A673 (cell line): Measurements from ENCODE around the gene MEF2C. TPM values are rescaled to one million over a fixed set of nuclear protein-coding genes. Genes with fewer than 3 reads are reported as not detected.

Source experiments
- BruUV-seq: library from RNA; stranded (reverse); fragments of 400-500 nt; replicated peaks from 2 replicates; lab custom pipeline; 2021; lab: Mats Ljungman, UMichigan
- CTCF ChIA-PET: fragments of 300-600 bp; sonication (Branson Sonifier 250); formaldehyde crosslinking; loops from one replicate; lab custom pipeline; 2022; ENCODE audit warnings: antibody characterized with exemption; lab: Charles Lee
- POLR2A ChIA-PET: fragments of 300-600 bp; sonication (Branson Sonifier 250); formaldehyde crosslinking; loops from one replicate; lab custom pipeline; 2022; ENCODE audit warnings: antibody characterized with exemption; ENCODE audit not compliant: low non-redundant PET; lab: Charles Lee
- DNase-seq: peaks from one replicate; pipeline ENCODE4 v3.0.0-alpha.2; 2015; ENCODE audit warnings: low spot score
- H3K27ac ChIP-seq: fragments of 200-600 bp; sonication (generic); 2 replicates; pipeline ENCODE4 v1.5.1; 2016; ENCODE audit warnings: mixed run types, low read depth, mild to moderate bottlenecking, mixed read lengths, antibody characterized with exemption, low read length; ENCODE audit not compliant: poor library complexity, severe bottlenecking
- H3K27me3 ChIP-seq: fragments of 200-600 bp; sonication (generic); replicated peaks from 2 replicates; pipeline ENCODE4 v1.6.1; 2017; ENCODE audit warnings: mixed run types, low read depth, mild to moderate bottlenecking, mixed read lengths, antibody characterized with exemption, low read length; ENCODE audit not compliant: insufficient read depth, poor library complexity
- H3K36me3 ChIP-seq: fragments of 200-600 bp; sonication (generic); 2 replicates; pipeline ENCODE4 v1.6.1; 2016; ENCODE audit warnings: mixed run types, mild to moderate bottlenecking, mixed read lengths, antibody characterized with exemption, low read length; ENCODE audit not compliant: insufficient read depth, poor library complexity, severe bottlenecking
- H3K4me1 ChIP-seq: fragments of 200-600 bp; sonication (generic); 2 replicates; pipeline ENCODE4 v1.6.1; 2017; ENCODE audit warnings: mixed run types, mild to moderate bottlenecking, mixed read lengths, antibody characterized with exemption, low read length; ENCODE audit not compliant: insufficient read depth, poor library complexity, severe bottlenecking
- H3K4me3 ChIP-seq: fragments of 200-600 bp; sonication (generic); 2 replicates; pipeline ENCODE4 v1.5.1; 2016; ENCODE audit warnings: low read depth, mixed run types, mild to moderate bottlenecking, mixed read lengths, low read length; ENCODE audit not compliant: poor library complexity, severe bottlenecking
- H3K9me3 ChIP-seq: fragments of 200-600 bp; sonication (generic); 2 replicates; pipeline ENCODE4 v1.6.1; 2016; ENCODE audit warnings: mixed run types, low read depth, mild to moderate bottlenecking, mixed read lengths, antibody characterized with exemption, low read length; ENCODE audit not compliant: poor library complexity, severe bottlenecking
- EZH2 ChIP-seq: fragments of 200-600 bp; sonication (generic); IDR thresholded peaks from 2 replicates; pipeline ENCODE4 v1.6.1; 2017; ENCODE audit warnings: borderline replicate concordance, low read depth, mild to moderate bottlenecking, mixed read lengths, antibody characterized with exemption, low read length; ENCODE audit not compliant: poor library complexity, severe bottlenecking
- intact Hi-C: fragments of 100-400 bp; cut with micrococcal nuclease; formaldehyde crosslinking; loops from one replicate; pipeline ENCODE4 v1.10.0; 2022; ENCODE audit not compliant: unreplicated experiment
- total RNA-seq: library from RNA; stranded (reverse); gene quantifications from 2 replicates; pipeline ENCODE4 v1.2.3, GENCODE V29; 2021
- TF ChIP-seq, protein P1 (sequence below): fragments of 300-800, 200-600 bp; sonication (generic); conservative IDR thresholded peaks from 2 replicates; pipeline ENCODE4 v1.5.1; 2017; ENCODE audit warnings: low read depth, mild to moderate bottlenecking, antibody characterized with exemption, low read length, moderate library complexity, mixed read lengths

Gene MEF2C
- total RNA-seq, 1 experiment from 2014 or later, result 2.0 TPM

DNA sequence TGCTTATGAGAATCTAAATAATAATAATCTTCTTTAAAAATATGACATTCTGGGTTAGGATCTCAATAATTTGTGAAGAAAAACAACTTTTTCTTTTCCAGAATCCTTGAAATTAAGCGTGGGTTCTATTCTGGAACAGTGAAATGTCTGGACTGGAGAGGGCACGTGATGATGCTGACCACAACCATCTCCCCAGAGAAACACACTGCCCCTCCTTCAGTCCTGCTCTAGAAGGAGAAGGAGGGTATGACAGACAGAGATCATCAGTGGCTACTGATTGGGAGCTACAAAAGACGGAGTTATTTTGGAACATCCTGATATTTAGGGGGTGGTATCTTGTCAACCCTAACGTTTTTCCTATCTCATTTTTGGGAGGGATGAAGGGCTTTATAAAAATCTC is 40.2 kb downstream of the MEF2C start:
- H3K36me3 ChIP-seq, result no peaks in the 10 kb centered on the region
- H3K9me3 ChIP-seq, result no peaks in the 10 kb centered on the region
- H3K4me3 ChIP-seq, result no peak overlapping the region
- no TSS peak for BruUV-seq
- POLR2A ChIA-PET, result no interaction called here
- CTCF ChIA-PET, result no interaction called here
- no peaks in the 10 kb centered on the region for H3K4me1 ChIP-seq
- H3K27ac ChIP-seq, result no peak overlapping the region
- intact Hi-C loops, result no loop called here
- TF ChIP-seq, protein P1, sequence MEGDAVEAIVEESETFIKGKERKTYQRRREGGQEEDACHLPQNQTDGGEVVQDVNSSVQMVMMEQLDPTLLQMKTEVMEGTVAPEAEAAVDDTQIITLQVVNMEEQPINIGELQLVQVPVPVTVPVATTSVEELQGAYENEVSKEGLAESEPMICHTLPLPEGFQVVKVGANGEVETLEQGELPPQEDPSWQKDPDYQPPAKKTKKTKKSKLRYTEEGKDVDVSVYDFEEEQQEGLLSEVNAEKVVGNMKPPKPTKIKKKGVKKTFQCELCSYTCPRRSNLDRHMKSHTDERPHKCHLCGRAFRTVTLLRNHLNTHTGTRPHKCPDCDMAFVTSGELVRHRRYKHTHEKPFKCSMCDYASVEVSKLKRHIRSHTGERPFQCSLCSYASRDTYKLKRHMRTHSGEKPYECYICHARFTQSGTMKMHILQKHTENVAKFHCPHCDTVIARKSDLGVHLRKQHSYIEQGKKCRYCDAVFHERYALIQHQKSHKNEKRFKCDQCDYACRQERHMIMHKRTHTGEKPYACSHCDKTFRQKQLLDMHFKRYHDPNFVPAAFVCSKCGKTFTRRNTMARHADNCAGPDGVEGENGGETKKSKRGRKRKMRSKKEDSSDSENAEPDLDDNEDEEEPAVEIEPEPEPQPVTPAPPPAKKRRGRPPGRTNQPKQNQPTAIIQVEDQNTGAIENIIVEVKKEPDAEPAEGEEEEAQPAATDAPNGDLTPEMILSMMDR, result no peak
- no peak for TF ChIP-seq EZH2
- no peak for DNase-seq
- no peaks in the 10 kb centered on the region for H3K27me3 ChIP-seq

DNA sequence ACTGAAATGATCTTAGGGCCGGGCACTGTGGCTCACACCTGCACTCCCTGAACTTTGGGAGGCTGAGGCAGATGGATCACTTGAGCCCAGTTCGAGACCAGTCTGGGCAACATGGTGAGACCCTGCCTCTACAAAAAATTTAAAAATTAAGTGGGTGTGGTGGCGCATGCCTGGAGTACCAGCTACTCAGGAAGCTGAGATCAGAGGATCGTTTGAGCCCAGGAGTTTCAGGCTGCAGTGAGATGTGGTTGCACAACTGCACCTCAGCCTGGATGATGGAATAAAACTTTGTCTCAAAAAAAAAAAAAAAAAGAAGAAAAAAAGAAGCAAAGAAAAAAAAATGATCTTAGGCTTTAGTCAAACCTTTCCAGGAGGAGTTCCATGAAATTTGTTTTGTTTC is 41.8 kb downstream of the MEF2C start:
- intact Hi-C loops, result no loop called here
- Histone ChIP-seq H3K9me3 (no peaks in the 10 kb centered on the region), H3K27me3 (no peaks in the 10 kb centered on the region), H3K27ac (no peak overlapping the region), H3K4me3 (no peak overlapping the region), H3K4me1 (no peaks in the 10 kb centered on the region), H3K36me3 (no peaks in the 10 kb centered on the region)
- DNase-seq, result no peak
- CTCF ChIA-PET, result no interaction called here
- POLR2A ChIA-PET, result no interaction called here
- TF ChIP-seq, protein P1, result no peak
- no peak for TF ChIP-seq EZH2
- no TSS peak for BruUV-seq

DNA sequence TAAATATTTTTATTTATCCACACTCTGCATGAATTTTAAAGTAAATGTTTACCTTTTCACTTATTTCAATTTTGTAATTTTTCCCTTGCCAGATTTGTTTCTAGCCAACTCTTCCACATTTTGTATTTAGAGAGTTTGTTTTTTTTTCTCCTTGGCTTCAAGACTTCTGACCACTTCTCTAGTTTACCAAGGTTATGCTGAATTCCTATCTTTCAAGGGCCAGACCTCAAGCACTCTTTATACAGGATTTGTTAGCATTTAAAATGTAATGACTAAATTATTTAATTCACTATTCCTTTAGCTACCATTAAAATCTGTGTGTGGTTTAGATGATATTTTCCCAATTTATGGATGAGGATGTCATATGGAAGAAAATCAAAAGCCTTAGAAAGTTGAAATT is 42.5 kb downstream of the MEF2C start:
- POLR2A ChIA-PET, result interaction anchor here (0.6 kb wide), 1 partner anchor 536 kb away, joined by 5 read pairs; no protein-coding TSS in a partner anchor
- Histone ChIP-seq H3K4me1 (no peaks in the 10 kb centered on the region), H3K9me3 (no peaks in the 10 kb centered on the region), H3K36me3 (no peaks in the 10 kb centered on the region), H3K27me3 (no peaks in the 10 kb centered on the region), H3K27ac (no peak overlapping the region), H3K4me3 (no peak overlapping the region)
- BruUV-seq, result no TSS peak
- CTCF ChIA-PET, result no interaction called here
- intact Hi-C loops, result no loop called here
- TF ChIP-seq, protein P1, result no peak
- TF ChIP-seq EZH2, result no peak
- no peak for DNase-seq
